Measurements from ENCODE around the gene RAB37. TPM values are rescaled to one million over a fixed set of nuclear protein-coding genes. Genes with fewer than 3 reads are reported as not detected.

RAB37 gene
- total RNA-seq, 5 donors from 2014 or later (not counting 1 experiment from before 2014, with no cell fraction given), result 31.2 to 73.4 (median 40.7) TPM

DNA sequence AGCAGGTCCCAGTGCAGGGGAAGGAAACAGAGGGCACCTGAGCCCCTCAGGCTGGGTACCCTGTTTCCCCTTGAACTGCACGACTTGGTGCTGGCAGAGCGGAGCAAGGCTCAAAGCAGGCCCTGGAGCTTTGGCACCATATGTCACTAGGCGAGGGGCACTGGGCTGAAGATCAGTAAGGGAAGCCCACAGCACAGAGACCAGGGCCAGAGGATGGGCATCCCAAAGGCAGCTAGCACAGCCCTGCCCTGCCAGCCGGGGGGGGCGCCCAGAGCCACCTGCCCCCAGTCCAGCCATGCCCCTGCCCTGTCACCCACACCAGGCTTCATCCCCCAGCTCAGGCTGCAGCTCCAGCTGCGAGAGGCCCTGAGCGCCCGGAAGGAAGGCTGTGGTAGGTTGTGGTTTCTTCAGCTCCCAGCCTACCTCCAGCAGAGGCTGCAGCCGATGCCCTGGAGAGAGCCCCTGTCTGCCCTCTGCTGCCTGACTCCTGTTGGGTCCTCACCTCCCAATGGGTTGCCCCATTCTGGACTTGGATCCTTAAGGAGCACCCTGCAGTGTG lies 22.3 kb downstream of the RAB37 start:
- DNase-seq (peak in 28 of 35 experiments; percentile 35 to 79 (median 54)), ATAC-seq (replicated peaks in 1 of 4) (peak; percentile 88 to 92 (median 91))
- H3K27ac Mint-ChIP-seq, result peak overlapping the region; percentile 92 to 94
- POLR2A ChIA-PET, result interaction anchor here in 1 of 2 donors (0.6 kb wide), 1 partner anchor 1006 kb away, joined by 3 read pairs; no protein-coding TSS in a partner anchor
- no peaks in the 10 kb centered on the region for H3K27me3 Mint-ChIP-seq
- H3K4me1 Mint-ChIP-seq, result peaks cover 58 to 81% (median 77%) of the 10 kb centered on the region in 3 donors
- H3K4me3 Mint-ChIP-seq, result peak overlapping the region; percentile 66 to 100 (median 68)
- Histone ChIP-seq H3K36me3 (ENCODE audit: control insufficient read depth in 2 of 2, extremely low read depth in 1 of 2, insufficient read depth in 1 of 2, low read length in 1 of 2) (peaks cover 24 to 59% of the 10 kb centered on the region in 2 donors), H3K27me3 (replicated peaks in 1 of 2; ENCODE audit: control insufficient read depth in 2 of 2, extremely low read depth in 1 of 2, insufficient read depth in 2 of 2, low read length in 1 of 2) (no peaks in the 10 kb centered on the region), H3K4me3 (ENCODE audit: control insufficient read depth in 1 of 2, extremely low read depth in 1 of 2, low read length in 1 of 2) (peak overlapping the region; percentile 39 to 58), H3K27ac (ENCODE audit: low read length) (peak overlapping the region; percentile 62), H3K9me3 (no peaks in the 10 kb centered on the region), H3K4me1 (ENCODE audit: control insufficient read depth in 1 of 2, extremely low read depth in 1 of 2, insufficient read depth in 2 of 2, low read length in 2 of 2) (peaks cover 43 to 98% of the 10 kb centered on the region in 2 experiments)
- H3K36me3 Mint-ChIP-seq, result peaks cover 5% of the 10 kb centered on the region
- no peaks in the 10 kb centered on the region for H3K9me3 Mint-ChIP-seq
- WGBS (ENCODE audit: insufficient coverage), result 7% methylated on average over 3 of the region's 9 CpGs
- CTCF ChIA-PET, result interaction anchor here (0.6 to 2.5 kb wide), 12 partner anchors 9 to 425 kb away, joined by 3 to 25 read pairs (median 4); partner anchors contain the start of gene RAB37 (in 1 of the 2)

DNA sequence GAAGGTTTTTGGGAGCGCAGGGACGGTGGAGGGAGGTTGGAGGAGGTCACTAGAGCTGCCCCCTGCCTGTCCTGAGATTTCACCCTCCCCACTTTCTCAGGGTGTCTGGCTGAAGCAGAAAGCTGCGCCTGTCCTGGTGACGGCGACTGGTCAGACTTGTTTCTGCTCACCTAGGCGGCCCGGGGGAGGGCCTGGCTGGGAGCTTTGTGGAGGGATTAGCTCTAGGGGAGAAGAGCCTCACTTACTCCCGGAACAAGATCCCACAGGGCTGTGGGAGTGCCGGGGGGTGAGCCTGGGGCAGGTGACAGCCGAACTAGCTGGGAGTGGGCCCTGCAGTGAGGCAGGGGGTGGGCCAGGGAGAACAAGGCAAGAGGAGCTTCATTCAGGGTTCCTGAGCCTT lies 22.9 kb downstream of the RAB37 start:
- peaks cover 25 to 65% of the 10 kb centered on the region in 2 donors for H3K36me3 ChIP-seq (ENCODE audit: control insufficient read depth in 2 of 2, extremely low read depth in 1 of 2, insufficient read depth in 1 of 2, low read length in 1 of 2)
- peak overlapping the region; percentile 85 to 90 for H3K27ac Mint-ChIP-seq
- ChIA-PET POLR2A (interaction anchor here in 1 of 2 donors (0.6 kb wide), 1 partner anchor 1006 kb away, joined by 3 read pairs; no protein-coding TSS in a partner anchor), CTCF (interaction anchor here (0.5 to 2.5 kb wide), 12 partner anchors 10 to 172 kb away, joined by 3 to 25 read pairs (median 6); no protein-coding TSS in a partner anchor)
- peaks cover 7% of the 10 kb centered on the region for H3K36me3 Mint-ChIP-seq
- peak overlapping the region; percentile 39 to 58 for H3K4me3 ChIP-seq (ENCODE audit: control insufficient read depth in 1 of 2, extremely low read depth in 1 of 2, low read length in 1 of 2)
- no peaks in the 10 kb centered on the region for H3K9me3 ChIP-seq
- peak overlapping the region; percentile 66 to 100 (median 68) for H3K4me3 Mint-ChIP-seq
- H3K27me3 ChIP-seq (replicated peaks in 1 of 2; ENCODE audit: control insufficient read depth in 2 of 2, extremely low read depth in 1 of 2, insufficient read depth in 2 of 2, low read length in 1 of 2), result no peaks in the 10 kb centered on the region
- ATAC-seq (replicated peaks in 1 of 4), result no peak
- 31% methylated on average over 4 of the region's 10 CpGs for WGBS (ENCODE audit: insufficient coverage)
- no peaks in the 10 kb centered on the region for H3K27me3 Mint-ChIP-seq
- H3K27ac ChIP-seq (ENCODE audit: low read length), result peak overlapping the region; percentile 62
- H3K9me3 Mint-ChIP-seq, result no peaks in the 10 kb centered on the region
- H3K4me1 ChIP-seq (ENCODE audit: control insufficient read depth in 1 of 2, extremely low read depth in 1 of 2, insufficient read depth in 2 of 2, low read length in 2 of 2), result peaks cover 43 to 95% of the 10 kb centered on the region in 2 experiments
- H3K4me1 Mint-ChIP-seq, result peaks cover 52 to 78% (median 71%) of the 10 kb centered on the region in 3 donors
- DNase-seq, result no peak

DNA sequence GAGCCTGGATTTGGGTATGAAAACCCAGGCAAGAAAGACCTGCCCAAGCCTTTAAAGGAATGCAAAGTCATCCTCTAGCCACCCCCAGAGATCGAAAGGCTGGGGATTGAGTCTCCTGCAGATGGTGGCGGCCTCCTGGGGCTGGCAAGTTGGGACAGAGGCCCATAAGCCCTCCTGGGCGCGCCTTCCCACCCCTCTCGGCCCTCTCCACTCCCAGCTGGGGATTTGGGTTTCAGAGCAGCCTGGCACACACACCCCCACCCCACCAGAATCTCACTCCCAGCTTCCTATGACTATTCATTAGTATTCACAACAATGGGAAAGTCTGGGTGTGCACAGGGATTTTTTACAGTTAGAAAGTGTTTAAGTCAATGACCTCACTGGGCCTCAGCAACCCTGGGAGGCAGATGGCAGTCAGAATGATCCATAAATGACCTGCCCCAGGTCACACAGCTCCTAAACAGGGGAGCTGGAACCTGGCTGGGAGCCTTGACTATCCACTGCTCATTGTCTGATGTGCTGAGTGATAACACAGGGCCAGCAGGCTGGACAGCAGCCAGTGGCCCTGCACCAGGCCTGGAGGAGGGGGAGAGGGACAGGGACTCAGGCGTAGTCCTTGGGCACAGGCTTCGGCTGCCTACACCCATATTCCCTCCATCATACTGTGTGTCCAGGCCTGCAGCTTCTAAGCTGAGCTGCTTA lies 23.5 kb downstream of the RAB37 start:
- WGBS (ENCODE audit: insufficient coverage), result 93% methylated on average over 3 of the region's 7 CpGs
- POLR2A ChIA-PET, result interaction anchor here in 1 of 2 donors (0.5 kb wide), 1 partner anchor 13 kb away, joined by 3 read pairs; no protein-coding TSS in a partner anchor
- H3K4me3 Mint-ChIP-seq, result peak overlapping the region in 1 of 3 donors; percentile 100
- DNase-seq (no peak), ATAC-seq (replicated peaks in 1 of 4) (no peak)
- H3K27ac Mint-ChIP-seq, result peak overlapping the region; percentile 85 to 90
- peaks cover 5% of the 10 kb centered on the region for H3K36me3 Mint-ChIP-seq
- Histone ChIP-seq H3K36me3 (ENCODE audit: control insufficient read depth in 2 of 2, extremely low read depth in 1 of 2, insufficient read depth in 1 of 2, low read length in 1 of 2) (peaks cover 24 to 61% of the 10 kb centered on the region in 2 donors), H3K9me3 (no peaks in the 10 kb centered on the region), H3K27ac (ENCODE audit: low read length) (peak overlapping the region; percentile 62), H3K4me3 (ENCODE audit: control insufficient read depth in 1 of 2, extremely low read depth in 1 of 2, low read length in 1 of 2) (peak overlapping the region in 1 of 2 donors; percentile 58), H3K27me3 (replicated peaks in 1 of 2; ENCODE audit: control insufficient read depth in 2 of 2, extremely low read depth in 1 of 2, insufficient read depth in 2 of 2, low read length in 1 of 2) (no peaks in the 10 kb centered on the region), H3K4me1 (ENCODE audit: control insufficient read depth in 1 of 2, extremely low read depth in 1 of 2, insufficient read depth in 2 of 2, low read length in 2 of 2) (peaks cover 40 to 89% of the 10 kb centered on the region in 2 experiments)
- H3K4me1 Mint-ChIP-seq, result peaks cover 46 to 71% (median 64%) of the 10 kb centered on the region in 3 donors
- CTCF ChIA-PET, result interaction anchor here (0.5 to 2.5 kb wide), 8 partner anchors 10 to 171 kb away, joined by 4 to 25 read pairs (median 7); no protein-coding TSS in a partner anchor
- H3K9me3 Mint-ChIP-seq, result no peaks in the 10 kb centered on the region
- no peaks in the 10 kb centered on the region for H3K27me3 Mint-ChIP-seq

- Mint-ChIP-seq H3K36me3 (peaks cover 8% of the 10 kb centered on the region), H3K4me3 (peak overlapping the region in 1 of 3 donors; percentile 17), H3K4me1 (peaks cover 41 to 70% (median 65%) of the 10 kb centered on the region in 3 donors), H3K27me3 (no peaks in the 10 kb centered on the region), H3K9me3 (no peaks in the 10 kb centered on the region), H3K27ac (peak overlapping the region; percentile 79 to 90)
- Histone ChIP-seq H3K4me1 (ENCODE audit: control insufficient read depth in 1 of 2, extremely low read depth in 1 of 2, insufficient read depth in 2 of 2, low read length in 2 of 2) (peaks cover 38 to 81% of the 10 kb centered on the region in 2 experiments), H3K27me3 (replicated peaks in 1 of 2; ENCODE audit: control insufficient read depth in 2 of 2, extremely low read depth in 1 of 2, insufficient read depth in 2 of 2, low read length in 1 of 2) (no peaks in the 10 kb centered on the region), H3K4me3 (ENCODE audit: control insufficient read depth in 1 of 2, extremely low read depth in 1 of 2, low read length in 1 of 2) (no peak overlapping the region), H3K9me3 (no peaks in the 10 kb centered on the region), H3K36me3 (ENCODE audit: control insufficient read depth in 2 of 2, extremely low read depth in 1 of 2, insufficient read depth in 1 of 2, low read length in 1 of 2) (peaks cover 20 to 68% of the 10 kb centered on the region in 2 donors), H3K27ac (ENCODE audit: low read length) (peak overlapping the region; percentile 19)
- CTCF ChIA-PET, result no interaction called here
- POLR2A ChIA-PET, result no interaction called here
- DNase-seq (no peak), ATAC-seq (replicated peaks in 1 of 4) (no peak)
- 86% methylated on average over 2 of the region's 5 CpGs for WGBS (ENCODE audit: insufficient coverage)
These were observed 24.4 kb downstream of the RAB37 start for GRCh38 chr17:74761419-74761818.

GRCh38 chr17:74761931-74762330 lies 24.9 kb downstream of the RAB37 start:
- ChIA-PET POLR2A (no interaction called here), CTCF (interaction anchor here in 1 of 2 donors (1.0 to 1.1 kb wide), 3 partner anchors 11 to 104 kb away, joined by 3 to 4 read pairs (median 4); no protein-coding TSS in a partner anchor)
- DNase-seq, result no peak
- Histone ChIP-seq H3K27ac (ENCODE audit: low read length) (peak overlapping the region; percentile 19), H3K36me3 (ENCODE audit: control insufficient read depth in 2 of 2, extremely low read depth in 1 of 2, insufficient read depth in 1 of 2, low read length in 1 of 2) (peaks cover 23 to 68% of the 10 kb centered on the region in 2 donors), H3K4me3 (ENCODE audit: control insufficient read depth in 1 of 2, extremely low read depth in 1 of 2, low read length in 1 of 2) (no peak overlapping the region), H3K27me3 (replicated peaks in 1 of 2; ENCODE audit: control insufficient read depth in 2 of 2, extremely low read depth in 1 of 2, insufficient read depth in 2 of 2, low read length in 1 of 2) (no peaks in the 10 kb centered on the region), H3K9me3 (no peaks in the 10 kb centered on the region), H3K4me1 (ENCODE audit: control insufficient read depth in 1 of 2, extremely low read depth in 1 of 2, insufficient read depth in 2 of 2, low read length in 2 of 2) (peaks cover 34 to 78% of the 10 kb centered on the region in 2 experiments)
- Mint-ChIP-seq H3K36me3 (peaks cover 8% of the 10 kb centered on the region), H3K4me1 (peaks cover 36 to 67% (median 61%) of the 10 kb centered on the region in 3 donors), H3K27ac (peak overlapping the region in 1 of 2 donors; percentile 79), H3K9me3 (no peaks in the 10 kb centered on the region), H3K4me3 (no peak overlapping the region), H3K27me3 (no peaks in the 10 kb centered on the region)
- 95% methylated on average over 5 of the region's 11 CpGs for WGBS (ENCODE audit: insufficient coverage)
- ATAC-seq (replicated peaks in 1 of 4), result no peak
